ENCODE results near the gene KRTAP9-1.
"Not testable (repeated sequence)": the region's sequence is repeated elsewhere in the genome, so short reads cannot be mapped to it uniquely, and the experiment has no call there.

KRTAP9-1 gene

DNA sequence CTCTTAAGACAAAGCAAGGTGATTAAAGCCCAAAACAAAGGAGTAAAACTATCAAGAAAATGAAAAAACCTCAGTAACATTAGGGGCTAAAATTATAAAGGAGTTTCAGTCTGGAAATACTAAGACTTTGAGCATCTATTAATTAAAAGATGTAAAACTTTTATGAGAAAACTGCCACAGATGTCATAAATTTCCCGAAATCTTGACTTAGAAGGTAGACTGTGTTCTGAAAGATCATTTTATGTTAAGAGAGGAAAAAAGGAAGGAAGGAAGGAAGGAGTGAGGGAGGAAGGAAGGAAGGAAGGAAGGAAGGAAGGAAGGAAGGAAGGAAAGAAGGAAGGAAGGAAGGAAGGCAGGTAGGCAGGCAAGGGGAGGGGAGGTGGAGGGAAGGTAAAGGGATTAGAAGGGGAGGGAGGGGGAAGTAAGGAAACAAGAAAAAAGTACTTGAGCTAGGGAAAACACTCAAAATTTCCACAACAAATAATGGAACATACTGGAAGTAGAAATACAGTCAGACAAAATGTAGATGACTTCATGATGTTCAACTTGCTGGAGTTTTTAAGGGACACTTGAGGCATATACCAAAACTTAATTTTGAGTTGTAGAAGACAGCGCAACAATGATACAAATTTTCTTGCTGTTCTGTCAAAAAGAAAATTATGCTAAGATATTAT, 42.0 kb upstream of the KRTAP9-1 start:
- no peaks in the 10 kb centered on the region for H3K9me3 ChIP-seq (ENCODE audit: severe bottlenecking)
- peaks cover 87% of the 10 kb centered on the region for H3K27me3 ChIP-seq (ENCODE audit: insufficient read depth, low read depth, severe bottlenecking)
- no peak for DNase-seq
- no peak overlapping the region for H3K4me3 ChIP-seq (ENCODE audit: low read depth, low read length)
- H3K27ac ChIP-seq: no peak overlapping the region
- no peak for TF ChIP-seq CTCF (IDR thresholded peaks at IDR 0.05; ENCODE audit: low read depth, low read length)
- no peaks in the 10 kb centered on the region for H3K36me3 ChIP-seq

GRCh38 chr17:41148971-41149651, 40.6 kb upstream of the KRTAP9-1 start:
- H3K9me3 ChIP-seq (ENCODE audit: severe bottlenecking); H3K4me3 ChIP-seq (ENCODE audit: low read depth, low read length); DNase-seq; H3K27ac ChIP-seq; H3K36me3 ChIP-seq: not testable (repeated sequence)
- peaks cover 90% of the 10 kb centered on the region for H3K27me3 ChIP-seq (ENCODE audit: insufficient read depth, low read depth, severe bottlenecking)

- no peak within 1 kb of the TSS for H3K27ac ChIP-seq
- no peak for DNase-seq
- TF ChIP-seq CTCF (IDR thresholded peaks at IDR 0.05; ENCODE audit: low read depth, low read length): no peak
- peaks cover 90% of the 10 kb centered on the region for H3K27me3 ChIP-seq (ENCODE audit: insufficient read depth, low read depth, severe bottlenecking)
- no peaks in the 10 kb centered on the region for H3K36me3 ChIP-seq
- H3K9me3 ChIP-seq (ENCODE audit: severe bottlenecking): no peaks in the 10 kb centered on the region
- no peak within 1 kb of the TSS for H3K4me3 ChIP-seq (ENCODE audit: low read depth, low read length)
Observed at GRCh38 chr17:41149652-41149985, 40.1 kb upstream of the KRTAP9-1 start, which contains the start of gene KRTAP4-5. Gene KRTAP4-5 (minus strand): TSS chr17:41149825. CDS start chr17:41149767, 58 bp downstream.

DNA sequence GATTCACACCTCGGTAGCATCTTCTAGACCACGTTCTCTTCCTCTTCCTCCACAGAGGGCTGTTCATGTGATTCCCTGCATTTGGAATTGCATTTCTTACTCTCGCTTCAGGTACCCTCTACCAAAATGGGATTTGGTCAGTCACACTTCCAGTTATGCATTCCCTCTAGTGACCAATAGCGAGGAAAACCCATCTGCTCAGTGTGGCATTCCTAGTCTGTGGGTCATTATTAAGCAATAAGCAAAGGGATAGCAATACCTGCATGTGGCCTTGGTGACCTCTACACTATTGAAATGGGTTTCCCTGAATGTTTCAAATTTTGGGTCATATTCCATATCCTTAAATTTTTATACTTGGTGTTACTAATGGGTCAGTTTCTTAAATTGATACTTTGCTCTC, 39.7 kb upstream of the KRTAP9-1 start:
- H3K27ac ChIP-seq: no peak overlapping the region
- no peaks in the 10 kb centered on the region for H3K9me3 ChIP-seq (ENCODE audit: severe bottlenecking)
- H3K4me3 ChIP-seq (ENCODE audit: low read depth, low read length): no peak overlapping the region
- no peak for DNase-seq
- TF ChIP-seq CTCF (IDR thresholded peaks at IDR 0.05; ENCODE audit: low read depth, low read length): no peak
- H3K27me3 ChIP-seq (ENCODE audit: insufficient read depth, low read depth, severe bottlenecking): peaks cover 90% of the 10 kb centered on the region
- no peaks in the 10 kb centered on the region for H3K36me3 ChIP-seq

- TF ChIP-seq CTCF (IDR thresholded peaks at IDR 0.05; ENCODE audit: low read depth, low read length): no peak
- H3K27ac ChIP-seq: no peak overlapping the region
- H3K27me3 ChIP-seq (ENCODE audit: insufficient read depth, low read depth, severe bottlenecking): peaks cover 90% of the 10 kb centered on the region
- H3K36me3 ChIP-seq: no peaks in the 10 kb centered on the region
- no peak for DNase-seq
- H3K9me3 ChIP-seq (ENCODE audit: severe bottlenecking): no peaks in the 10 kb centered on the region
- no peak overlapping the region for H3K4me3 ChIP-seq (ENCODE audit: low read depth, low read length)
Observed at GRCh38 chr17:41151525-41151924, 38.2 kb upstream of the KRTAP9-1 start.

GRCh38 chr17:41153856-41154255, 35.8 kb upstream of the KRTAP9-1 start:
- Histone ChIP-seq H3K4me3 (ENCODE audit: low read depth, low read length) (no peak overlapping the region), H3K9me3 (ENCODE audit: severe bottlenecking) (no peaks in the 10 kb centered on the region), H3K36me3 (no peaks in the 10 kb centered on the region), H3K27ac (no peak overlapping the region), H3K27me3 (ENCODE audit: insufficient read depth, low read depth, severe bottlenecking) (peaks cover 91% of the 10 kb centered on the region)
- DNase-seq: no peak
- no peak for TF ChIP-seq CTCF (IDR thresholded peaks at IDR 0.05; ENCODE audit: low read depth, low read length)

DNA sequence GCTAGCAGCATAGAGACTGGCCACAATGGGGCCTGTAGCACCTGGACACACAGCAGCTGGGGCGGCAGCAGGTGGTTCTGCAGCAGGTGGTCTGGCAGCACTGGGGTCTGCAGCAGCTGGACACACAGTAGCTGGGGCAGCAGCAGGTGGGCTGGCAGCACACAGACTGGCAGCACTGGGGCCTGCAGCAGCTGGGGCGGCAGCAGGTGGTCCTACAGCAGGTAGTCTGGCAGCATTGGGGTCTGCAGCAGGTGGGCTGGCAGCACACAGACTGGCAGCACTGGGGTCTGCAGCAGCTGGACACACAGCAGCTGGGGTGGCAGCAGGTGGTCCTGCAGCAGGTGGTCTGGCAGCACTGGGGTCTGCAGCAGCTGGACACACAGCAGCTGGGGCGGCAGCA, 29.5 kb upstream of the KRTAP9-1 start:
- H3K9me3 ChIP-seq (ENCODE audit: severe bottlenecking); H3K36me3 ChIP-seq; DNase-seq; H3K27ac ChIP-seq; H3K4me3 ChIP-seq (ENCODE audit: low read depth, low read length): not testable (repeated sequence)
- peaks cover 78% of the 10 kb centered on the region for H3K27me3 ChIP-seq (ENCODE audit: insufficient read depth, low read depth, severe bottlenecking)
